ENCODE measurements around the gene PTPN1. TPM values are rescaled to one million over a fixed set of nuclear protein-coding genes. Genes with fewer than 3 reads are reported as not detected.

The PTPN1 gene
- total RNA-seq, 3 donors from 2014 or later (not counting 1 experiment from before 2014, with no cell fraction given): 52.9 to 64.5 (median 58.3) TPM

GRCh38 chr20:50571466-50571865, 61.3 kb downstream of the PTPN1 start:
- Histone ChIP-seq H3K36me3 (ENCODE audit: control insufficient read depth, insufficient read depth, low read length) (peaks cover 46% of the 10 kb centered on the region), H3K4me3 (ENCODE audit: low read length) (no peak overlapping the region), H3K27me3 (ENCODE audit: control insufficient read depth, insufficient read depth, low read length) (no peaks in the 10 kb centered on the region), H3K4me1 (ENCODE audit: control insufficient read depth, insufficient read depth, low read length) (peaks cover 6% of the 10 kb centered on the region), H3K27ac (ENCODE audit: low read length) (no peak overlapping the region), H3K9me3 (ENCODE audit: control insufficient read depth, insufficient read depth, low read length) (no peaks in the 10 kb centered on the region)
- Mint-ChIP-seq H3K27me3 (ENCODE audit: low read depth in 2 of 2) (no peaks in the 10 kb centered on the region), H3K4me3 (no peak overlapping the region), H3K9me3 (no peaks in the 10 kb centered on the region), H3K36me3 (peaks cover 11% of the 10 kb centered on the region), H3K27ac (peak overlapping the region in 1 of 2 donors; percentile 63), H3K4me1 (peaks cover 39 to 71% of the 10 kb centered on the region in 2 donors)
- TF ChIP-seq CTCF (IDR thresholded peaks at IDR 0.05): no peak
- ATAC-seq (no peak), DNase-seq (no peak)
- intact Hi-C loops (cut with micrococcal nuclease): loop anchor here (5.0 kb wide), 1 partner anchor 59 kb away; the partner anchor contains the start of gene PTPN1
- WGBS (ENCODE audit: insufficient coverage): 100% methylated on average over 2 of the region's 2 CpGs

GRCh38 chr20:50572938-50573777, 63.0 kb downstream of the PTPN1 start:
- Mint-ChIP-seq H3K4me1 (peaks cover 33 to 60% of the 10 kb centered on the region in 2 donors), H3K27ac (peak overlapping the region; percentile 49 to 63), H3K4me3 (no peak overlapping the region), H3K36me3 (peaks cover 11% of the 10 kb centered on the region), H3K9me3 (no peaks in the 10 kb centered on the region), H3K27me3 (ENCODE audit: low read depth in 2 of 2) (no peaks in the 10 kb centered on the region)
- H3K27me3 ChIP-seq (ENCODE audit: control insufficient read depth, insufficient read depth, low read length): no peaks in the 10 kb centered on the region
- H3K4me3 ChIP-seq (ENCODE audit: low read length): no peak overlapping the region
- H3K27ac ChIP-seq (ENCODE audit: low read length): no peak overlapping the region
- no peak for TF ChIP-seq CTCF (IDR thresholded peaks at IDR 0.05)
- no peak for ATAC-seq
- H3K4me1 ChIP-seq (ENCODE audit: control insufficient read depth, insufficient read depth, low read length): peaks cover 6% of the 10 kb centered on the region
- 61% methylated on average over 6 of the region's 6 CpGs for WGBS (ENCODE audit: insufficient coverage)
- H3K9me3 ChIP-seq (ENCODE audit: control insufficient read depth, insufficient read depth, low read length): no peaks in the 10 kb centered on the region
- H3K36me3 ChIP-seq (ENCODE audit: control insufficient read depth, insufficient read depth, low read length): peaks cover 48% of the 10 kb centered on the region
- no peak for DNase-seq
- intact Hi-C loops (cut with micrococcal nuclease): loop anchor here (5.0 kb wide), 1 partner anchor 61 kb away; the partner anchor contains the start of gene PTPN1

GRCh38 chr20:50574108-50574507, 63.9 kb downstream of the PTPN1 start:
- intact Hi-C loops (cut with micrococcal nuclease): loop anchor here (5.0 kb wide), 1 partner anchor 62 kb away; the partner anchor contains the start of gene PTPN1
- Mint-ChIP-seq H3K4me1 (peaks cover 27 to 54% of the 10 kb centered on the region in 2 donors), H3K36me3 (peaks cover 4% of the 10 kb centered on the region), H3K4me3 (no peak overlapping the region), H3K27ac (peak overlapping the region in 1 of 2 donors; percentile 21), H3K9me3 (no peaks in the 10 kb centered on the region), H3K27me3 (ENCODE audit: low read depth in 2 of 2) (no peaks in the 10 kb centered on the region)
- 96% methylated on average over 9 of the region's 9 CpGs for WGBS (ENCODE audit: insufficient coverage)
- Histone ChIP-seq H3K36me3 (ENCODE audit: control insufficient read depth, insufficient read depth, low read length) (peaks cover 48% of the 10 kb centered on the region), H3K27ac (ENCODE audit: low read length) (no peak overlapping the region), H3K9me3 (ENCODE audit: control insufficient read depth, insufficient read depth, low read length) (no peaks in the 10 kb centered on the region), H3K4me3 (ENCODE audit: low read length) (no peak overlapping the region), H3K27me3 (ENCODE audit: control insufficient read depth, insufficient read depth, low read length) (no peaks in the 10 kb centered on the region), H3K4me1 (ENCODE audit: control insufficient read depth, insufficient read depth, low read length) (peaks cover 6% of the 10 kb centered on the region)
- DNase-seq (no peak), ATAC-seq (no peak)
- no peak for TF ChIP-seq CTCF (IDR thresholded peaks at IDR 0.05)

All from natural killer cell (primary cell).